Right atrium auricular region (tissue), 2 donors: ENCODE data around the gene SMTN. TPM values are rescaled to one million over a fixed set of nuclear protein-coding genes. Genes with fewer than 3 reads are reported as not detected.
"Not testable (repeated sequence)": the region's sequence is repeated elsewhere in the genome, so short reads cannot be mapped to it uniquely, and the experiment has no call there.

ENCODE experiments used
- DNase-seq: peaks from one replicate; pipeline ENCODE4 v3.0.0-alpha.2; 2019; ENCODE audit warnings: low spot score
- H3K27ac ChIP-seq, 2 donors: fragments of 200-600 bp; sonication (generic); 1 replicate in 1 of 2; 2 replicates in 1 of 2; pipeline ENCODE4 v1.5.1; 2016 to 2019
- H3K27me3 ChIP-seq, 2 donors: fragments of 200-600 bp; sonication (generic); one replicate each; pipeline versions ENCODE4 v1.5.1 to v1.6.0; 2017 to 2019
- H3K36me3 ChIP-seq: fragments of 200-600 bp; sonication (generic); one replicate; pipeline ENCODE4 v1.5.1; 2016
- H3K4me1 ChIP-seq, 2 donors: fragments of 200-600 bp; sonication (generic); one replicate each; pipeline versions ENCODE4 v1.5.1 to v1.6.0; 2017 to 2019
- H3K4me3 ChIP-seq, 2 donors: fragments of 200-600 bp; sonication (generic); 1 replicate in 1 of 2; 2 replicates in 1 of 2; pipeline ENCODE4 v1.5.1; 2017 to 2019; ENCODE audit warnings: mild to moderate bottlenecking in 1 of 2, moderate library complexity in 1 of 2
- H3K9me3 ChIP-seq, 2 donors: fragments of 200-600 bp; sonication (generic); one replicate each; pipeline ENCODE4 v1.5.1; 2019
- total RNA-seq, 2 donors: library from RNA; depleted of rRNA; stranded (reverse); fragments of >200 nt; gene quantifications; one replicate each; pipeline ENCODE4 v1.1.0, GENCODE V29; 2016
- TF ChIP-seq, protein P1 (sequence below), 2 donors: fragments of 200-600 bp; sonication (generic); IDR thresholded peaks; one replicate each; pipeline ENCODE4 v1.5.1; 2019; ENCODE audit warnings: antibody characterized with exemption in 2 of 2

SMTN gene
- total RNA-seq, 2 donors from 2014 or later: 81.4 to 183 TPM

DNA sequence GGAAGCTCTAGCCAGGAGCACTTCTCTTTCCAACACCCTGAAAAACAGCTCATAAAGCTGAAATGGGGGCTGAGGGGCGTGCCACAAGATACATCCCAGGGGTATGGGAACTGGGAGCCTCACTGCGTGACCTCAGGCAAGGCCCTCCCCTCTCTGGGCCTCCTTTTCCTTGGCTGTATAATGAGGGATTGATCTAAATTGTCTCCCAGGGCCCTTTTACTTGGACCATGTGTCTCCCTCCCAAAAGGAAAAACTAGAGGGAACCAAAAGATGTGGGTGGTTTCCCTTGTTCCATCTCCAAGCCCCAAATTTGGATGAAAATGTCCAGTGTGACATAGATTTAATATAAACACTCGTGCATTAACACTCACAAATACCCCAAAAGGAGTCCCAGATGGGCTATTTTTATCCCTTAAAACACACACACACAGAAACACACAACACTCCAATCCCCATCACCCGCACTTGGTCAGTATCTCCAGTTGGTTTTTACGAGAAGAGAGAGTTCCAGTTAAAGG, 25.9 kb upstream of the SMTN start:
- H3K9me3 ChIP-seq: no peaks in the 10 kb centered on the region
- no peaks in the 10 kb centered on the region for H3K27me3 ChIP-seq
- H3K4me3 ChIP-seq: no peak overlapping the region
- no peak for DNase-seq
- peaks cover 0 to 15% of the 10 kb centered on the region in 2 donors for H3K4me1 ChIP-seq
- peak overlapping the region; percentile 69 to 78 for H3K27ac ChIP-seq
- H3K36me3 ChIP-seq: no peaks in the 10 kb centered on the region
- TF ChIP-seq, protein P1, sequence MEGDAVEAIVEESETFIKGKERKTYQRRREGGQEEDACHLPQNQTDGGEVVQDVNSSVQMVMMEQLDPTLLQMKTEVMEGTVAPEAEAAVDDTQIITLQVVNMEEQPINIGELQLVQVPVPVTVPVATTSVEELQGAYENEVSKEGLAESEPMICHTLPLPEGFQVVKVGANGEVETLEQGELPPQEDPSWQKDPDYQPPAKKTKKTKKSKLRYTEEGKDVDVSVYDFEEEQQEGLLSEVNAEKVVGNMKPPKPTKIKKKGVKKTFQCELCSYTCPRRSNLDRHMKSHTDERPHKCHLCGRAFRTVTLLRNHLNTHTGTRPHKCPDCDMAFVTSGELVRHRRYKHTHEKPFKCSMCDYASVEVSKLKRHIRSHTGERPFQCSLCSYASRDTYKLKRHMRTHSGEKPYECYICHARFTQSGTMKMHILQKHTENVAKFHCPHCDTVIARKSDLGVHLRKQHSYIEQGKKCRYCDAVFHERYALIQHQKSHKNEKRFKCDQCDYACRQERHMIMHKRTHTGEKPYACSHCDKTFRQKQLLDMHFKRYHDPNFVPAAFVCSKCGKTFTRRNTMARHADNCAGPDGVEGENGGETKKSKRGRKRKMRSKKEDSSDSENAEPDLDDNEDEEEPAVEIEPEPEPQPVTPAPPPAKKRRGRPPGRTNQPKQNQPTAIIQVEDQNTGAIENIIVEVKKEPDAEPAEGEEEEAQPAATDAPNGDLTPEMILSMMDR (IDR thresholded peaks at IDR 0.05): no peak

- Histone ChIP-seq H3K9me3 (no peaks in the 10 kb centered on the region), H3K4me3 (no peak overlapping the region), H3K27ac (peak overlapping the region; percentile 69 to 78), H3K27me3 (no peaks in the 10 kb centered on the region), H3K4me1 (peaks cover 0 to 15% of the 10 kb centered on the region in 2 donors), H3K36me3 (no peaks in the 10 kb centered on the region)
- TF ChIP-seq, protein P1 (IDR thresholded peaks at IDR 0.05): no peak
- DNase-seq: peak; percentile 93
Measured at GRCh38 chr22:31055635-31056159, 25.4 kb upstream of the SMTN start.

- peaks cover 0 to 15% of the 10 kb centered on the region in 2 donors for H3K4me1 ChIP-seq
- H3K27me3 ChIP-seq: no peaks in the 10 kb centered on the region
- H3K36me3 ChIP-seq: no peaks in the 10 kb centered on the region
- TF ChIP-seq, protein P1 (IDR thresholded peaks at IDR 0.05): no peak
- no peak for DNase-seq
- H3K9me3 ChIP-seq: no peaks in the 10 kb centered on the region
- H3K4me3 ChIP-seq: no peak overlapping the region
- peak overlapping the region in 1 of 2 donors; percentile 2 for H3K27ac ChIP-seq
Measured at GRCh38 chr22:31056986-31057599, 24.0 kb upstream of the SMTN start.

DNA sequence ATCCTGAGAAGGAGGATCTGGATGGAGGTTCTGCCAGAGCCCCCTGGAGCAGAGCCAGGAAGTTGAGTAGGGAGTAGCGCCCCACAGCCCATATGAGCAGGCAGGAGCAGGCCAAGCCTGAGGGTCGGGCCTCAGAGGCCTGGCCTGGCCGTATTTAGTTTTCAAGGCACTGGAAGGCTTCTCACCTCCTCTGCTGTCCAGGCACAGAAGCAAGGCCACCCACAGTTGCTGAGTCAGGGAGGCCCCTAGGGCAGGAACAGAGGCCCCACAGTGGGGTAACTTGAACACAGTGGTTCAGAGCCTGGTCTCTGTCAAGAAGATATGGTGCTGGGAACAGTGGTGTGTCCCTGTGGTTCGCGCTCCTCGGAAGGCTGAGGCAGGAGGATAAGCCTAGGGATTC, 21.5 kb upstream of the SMTN start:
- H3K4me1 ChIP-seq, H3K4me3 ChIP-seq, H3K27ac ChIP-seq, H3K27me3 ChIP-seq, H3K36me3 ChIP-seq, DNase-seq, H3K9me3 ChIP-seq: not testable (repeated sequence)

GRCh38 chr22:31062566-31063230, 18.4 kb upstream of the SMTN start:
- Histone ChIP-seq H3K27me3 (no peaks in the 10 kb centered on the region), H3K36me3 (no peaks in the 10 kb centered on the region), H3K9me3 (no peaks in the 10 kb centered on the region), H3K4me1 (no peaks in the 10 kb centered on the region), H3K27ac (no peak overlapping the region), H3K4me3 (no peak overlapping the region)
- TF ChIP-seq, protein P1 (IDR thresholded peaks at IDR 0.05): no peak
- no peak for DNase-seq

DNA sequence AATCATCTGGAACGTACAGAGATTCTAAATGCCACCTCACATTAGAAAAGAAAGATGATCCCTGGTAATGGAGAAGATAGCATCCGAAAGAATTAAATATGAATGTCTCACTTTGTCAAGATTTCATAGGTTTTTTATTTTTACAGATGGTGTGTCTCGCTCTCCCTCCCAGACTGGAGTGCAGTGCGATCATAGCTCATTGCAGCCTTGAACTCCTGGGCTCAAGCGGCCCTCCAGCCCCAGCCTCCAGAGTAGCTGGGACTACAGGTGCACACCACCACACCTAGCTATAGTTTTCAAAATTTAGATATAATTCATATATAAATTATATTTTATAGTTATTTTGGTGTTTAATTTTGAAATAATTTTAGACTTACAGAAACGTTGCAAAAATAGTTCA, 16.7 kb upstream of the SMTN start:
- Histone ChIP-seq H3K27ac (no peak overlapping the region), H3K27me3 (no peaks in the 10 kb centered on the region), H3K4me1 (no peaks in the 10 kb centered on the region), H3K9me3 (no peaks in the 10 kb centered on the region), H3K4me3 (no peak overlapping the region), H3K36me3 (no peaks in the 10 kb centered on the region)
- DNase-seq: no peak
- TF ChIP-seq, protein P1 (IDR thresholded peaks at IDR 0.05): no peak
